ENCODE measurements around the gene TIGD4. TPM values are rescaled to one million over a fixed set of nuclear protein-coding genes. Genes with fewer than 3 reads are reported as not detected.

Gene TIGD4
- total and polyA plus RNA-seq, 2 of the 8 experiments (the other 6 are each of a cell fraction or from before 2014, with no cell fraction given), result 0.42 to 2.3 TPM

DNA sequence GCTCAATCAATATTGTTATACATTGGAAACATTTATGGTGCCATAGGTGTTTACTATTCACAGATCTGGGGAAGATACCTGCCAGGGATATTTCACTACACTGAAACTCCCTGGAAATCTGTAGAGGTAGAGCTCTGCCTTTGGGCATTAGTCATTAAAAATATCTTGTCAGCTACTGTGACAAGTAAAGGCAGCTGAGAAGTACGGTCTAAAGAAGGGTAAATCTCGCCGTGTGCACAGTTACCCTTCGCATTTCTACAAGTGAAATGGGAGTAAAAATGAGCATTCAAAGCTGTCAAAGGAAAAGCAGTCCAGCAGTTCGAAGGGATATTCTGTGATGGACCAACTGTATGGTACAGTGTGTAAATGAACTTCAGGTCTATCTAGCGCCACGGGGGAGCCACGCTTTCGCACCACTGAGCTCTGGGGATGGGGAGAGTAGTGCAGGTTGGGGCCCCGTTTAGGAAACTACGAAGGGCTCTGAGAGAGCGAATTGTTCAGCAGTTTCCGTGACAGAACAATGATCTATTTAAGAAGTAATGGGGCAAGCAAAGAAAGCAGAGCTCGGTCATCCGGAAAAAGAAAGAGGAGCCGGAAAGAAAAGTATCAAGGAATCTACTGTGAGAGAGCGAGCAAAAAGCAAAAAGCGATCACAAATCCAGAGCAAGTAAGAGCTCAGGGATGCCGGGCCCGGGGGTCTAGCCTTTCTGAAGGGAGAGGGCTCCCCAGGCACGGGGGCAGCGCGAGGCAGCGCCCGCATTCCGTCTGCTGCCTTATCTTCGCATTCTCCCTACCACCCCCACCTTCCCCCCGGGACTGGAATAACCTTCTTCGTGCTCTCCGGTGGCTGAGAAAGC is 646 bp downstream of the TIGD4 start:
- peak overlapping the region; percentile 83; the same call in 1 of the 2 replicates for H2BK15ac ChIP-seq (ENCODE audit: low read length)
- 5% methylated on average over 30 of the region's 30 CpGs; no CpG with 5 or more reads in 1 of the 2 experiments for WGBS, 2 experiments (ENCODE audit: extremely low coverage in 1 of 2, insufficient coverage in 1 of 2, insufficient read length in 1 of 2, insufficient replicate concordance in 2 of 2, low coverage in 1 of 2, low lambda C conversion rate in 2 of 2, missing lambda C conversion rate in 1 of 2)
- H3K4ac ChIP-seq (replicated peaks; ENCODE audit: insufficient read length, low read depth, low read length), result no peak overlapping the region
- DNase-seq (ENCODE audit: low read depth in 1 of 2, low spot score in 2 of 2) (no peak), FAIRE-seq (no peak)
- no peaks in the 10 kb centered on the region for H3K9me3 ChIP-seq (ENCODE audit: insufficient read depth in 2 of 2, low read depth in 1 of 2, low read length in 1 of 2)
- peak overlapping the region; percentile 99 for H2AFZ ChIP-seq (ENCODE audit: low read length)
- no peak overlapping the region for H3K23ac ChIP-seq (ENCODE audit: insufficient read length)
- H3K27me3 ChIP-seq (replicated peaks in 1 of 4; ENCODE audit: control insufficient read depth in 3 of 4, extremely low read depth in 1 of 4, insufficient read depth in 3 of 4, low read length in 3 of 4), result no peaks in the 10 kb centered on the region
- H3K4me1 ChIP-seq (replicated peaks in 1 of 4; ENCODE audit: control insufficient read depth in 3 of 4, insufficient read depth in 4 of 4, low read length in 3 of 4), result peaks cover 0 to 4% (median 1%) of the 10 kb centered on the region in 4 experiments; a peak in 1 of 7 replicates
- ChIA-PET CTCF (ENCODE audit: partially characterized antibody) (interaction anchor here (0.6 to 2.1 kb wide), 27 partner anchors 11 to 370 kb away, joined by 3 to 8 read pairs (median 4); no protein-coding TSS in a partner anchor), POLR2A (ENCODE audit: partially characterized antibody) (interaction anchor here (0.7 to 2.7 kb wide), 11 partner anchors 9 to 312 kb away, joined by 3 to 9 read pairs (median 4); partner anchors contain the start of genes FBXW7 and FHDC1)
- peak overlapping the region; percentile 55 for H3K56ac ChIP-seq (replicated peaks; ENCODE audit: insufficient read length, low read depth, low read length)
- H3K9ac ChIP-seq (replicated peaks in 1 of 4; ENCODE audit: extremely low read depth in 1 of 4, low read depth in 3 of 4, low read length in 3 of 4), result peak overlapping the region; percentile 25 to 77 (median 51)
- peak overlapping the region; percentile 60; the same call in 1 of the 2 replicates for H4K8ac ChIP-seq (ENCODE audit: extremely low read depth, insufficient read depth, low read length)
- H2BK120ac ChIP-seq (replicated peaks; ENCODE audit: low read depth, low read length), result no peak overlapping the region
- peak overlapping the region; percentile 73 for H2BK5ac ChIP-seq (ENCODE audit: low read depth, low read length)
- no peaks in the 10 kb centered on the region for H3K36me3 ChIP-seq (ENCODE audit: control insufficient read depth in 2 of 4, insufficient read depth in 4 of 4, low read length in 3 of 4)
- no peak overlapping the region for H2AK5ac ChIP-seq (ENCODE audit: low read depth, low read length)
- peak overlapping the region; percentile 71 for H4K91ac ChIP-seq (replicated peaks; ENCODE audit: insufficient read length, low read length)
- peaks cover 14% of the 10 kb centered on the region for H3K23me2 ChIP-seq (ENCODE audit: low read depth, low read length)
- H3K79me2 ChIP-seq (ENCODE audit: control insufficient read depth in 1 of 2, insufficient read depth in 2 of 2, low read length in 2 of 2), result peaks cover 11 to 37% of the 10 kb centered on the region in 2 experiments
- H3K4me2 ChIP-seq (ENCODE audit: insufficient read depth in 1 of 2, low read depth in 2 of 2, low read length in 2 of 2), result peak overlapping the region; percentile 93 to 98
- H2BK20ac ChIP-seq (ENCODE audit: low read length), result 0 out of 2 replicates have a peak overlapping the region, but pooled peaks have one; percentile 43
- peak overlapping the region; percentile 55 to 95 (median 76) for H3K4me3 ChIP-seq (ENCODE audit: extremely low read depth in 1 of 4, insufficient read depth in 2 of 4, low read depth in 3 of 4, low read length in 4 of 4)
- no peaks in the 10 kb centered on the region for H3K79me1 ChIP-seq (ENCODE audit: low read depth, low read length)
- H3K18ac ChIP-seq (ENCODE audit: extremely low read depth, low read length), result peak overlapping the region; percentile 98
- peak overlapping the region; percentile 52; the same call in 1 of the 2 replicates for H2BK12ac ChIP-seq (ENCODE audit: low read depth, low read length)
- H4K5ac ChIP-seq (ENCODE audit: insufficient read length, low read depth, low read length), result peak overlapping the region; percentile 77
- peak overlapping the region; percentile 83 for H3K27ac ChIP-seq (ENCODE audit: low read depth, low read length)
- H3K14ac ChIP-seq (ENCODE audit: insufficient read length), result no peak overlapping the region
- H4K20me1 ChIP-seq (replicated peaks in 1 of 2; ENCODE audit: control insufficient read depth in 1 of 2, insufficient read depth in 2 of 2, low read length in 2 of 2), result peaks cover 0 to 4% of the 10 kb centered on the region in 2 experiments
